Mucosa of descending colon (tissue), 3 donors: ENCODE measurements around the gene KIZ. TPM values are rescaled to one million over a fixed set of nuclear protein-coding genes. Genes with fewer than 3 reads are reported as not detected.

Experiments used
- ATAC-seq: fragments of 200-7000 bp; cut with Tn5 transposase; one replicate; pipeline ENCODE4 v1.9.1; 2020; ENCODE audit warnings: mild to moderate bottlenecking, moderate library complexity
- DNase-seq, 3 donors: peaks; one replicate each; pipeline ENCODE4 v3.0.0-alpha.2; 2020
- H3K36me3 ChIP-seq: fragments of 200-600 bp; one replicate; pipeline ENCODE4 v1.8.0; 2021; ENCODE audit warnings: low read depth, mild to moderate bottlenecking
- H3K4me1 ChIP-seq: fragments of 200-600 bp; one replicate; pipeline ENCODE4 v1.8.0; 2021; ENCODE audit warnings: low read depth, mild to moderate bottlenecking
- H3K4me3 ChIP-seq: fragments of 200-600 bp; one replicate; pipeline ENCODE4 v1.8.0; 2021; ENCODE audit warnings: mild to moderate bottlenecking
- H3K9me3 ChIP-seq: fragments of 200-600 bp; one replicate; pipeline ENCODE4 v1.8.0; 2021; ENCODE audit warnings: mild to moderate bottlenecking
- CTCF ChIP-seq: fragments of 200-600 bp; IDR thresholded peaks from one replicate; pipeline ENCODE4 v1.8.0; 2022; ENCODE audit warnings: antibody characterized with exemption, mild to moderate bottlenecking
- intact Hi-C, 2 donors: fragments of 100-400 bp; cut with DNase I in 1 of 2; cut with micrococcal nuclease in 1 of 2; formaldehyde crosslinking; loops; one replicate each; pipeline versions ENCODE4 v1.11.0 to v1.11.1; 2022; cut with DNase I, micrococcal nuclease
- total RNA-seq, 3 donors: library from RNA; stranded (reverse); fragmentation: NEBNext Ultra II Directional in 2 of 3; extraction: Animal tissue kit (Norgen Biotek cat#: 25700) in 2 of 3; gene quantifications; one replicate each; pipeline versions ENCODE4 v1.2.1 to v1.2.4, GENCODE V29; 2021 to 2023
- donor health status: DM: no; HTN: no; CAD: no; lungs with moderate emphysema.
- donor health status: DM: no; HTN: no; CAD: no.
- donor health status: DM: no; HTN: yes; CAD: no.

Gene KIZ
- total RNA-seq, 3 donors from 2014 or later = 9.4 to 114 (median 14.2) TPM

DNA sequence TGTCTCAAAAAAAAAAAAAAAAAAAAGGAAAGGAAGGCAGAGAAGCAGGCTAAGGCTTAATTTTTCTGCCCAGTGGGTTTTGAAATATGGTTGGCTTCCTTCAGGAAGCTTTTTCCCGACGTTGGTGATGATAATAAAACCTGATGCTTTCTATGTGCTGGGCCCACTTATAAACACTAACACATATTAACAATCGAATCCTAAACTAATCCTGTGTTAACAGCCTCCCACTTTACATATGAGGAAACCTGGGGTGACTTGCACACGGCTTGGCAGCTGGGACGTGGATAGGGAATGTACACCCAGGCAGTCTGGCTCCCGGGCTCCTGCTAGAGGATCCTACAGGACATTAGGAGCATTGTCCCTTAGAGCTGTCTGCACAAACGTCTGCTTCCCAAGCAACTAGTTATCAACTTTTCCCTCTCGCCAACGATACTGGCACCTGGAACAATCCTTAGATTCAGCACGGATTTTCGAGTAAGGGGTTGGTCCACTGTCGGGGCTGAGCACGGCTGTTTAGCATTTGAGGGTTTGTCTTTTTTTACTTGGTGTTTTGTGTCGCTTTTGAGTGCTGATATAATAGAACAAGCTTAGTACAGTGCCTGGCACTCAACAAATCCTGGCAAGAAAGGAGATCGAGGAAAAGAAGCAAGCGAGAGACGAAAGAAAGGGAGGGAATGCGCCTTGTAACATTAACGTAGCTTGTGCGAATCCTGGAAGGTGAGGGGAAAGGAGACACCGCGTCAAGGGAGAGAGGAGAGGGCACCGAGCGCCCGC lies 622 bp upstream of the KIZ start:
- H3K4me3 ChIP-seq = peak overlapping the region; percentile 67
- H3K36me3 ChIP-seq = no peaks in the 10 kb centered on the region
- peaks cover 3% of the 10 kb centered on the region for H3K4me1 ChIP-seq
- intact Hi-C loops = no loop called here
- DNase-seq (peak; percentile 63 to 67 (median 63)), ATAC-seq (peak; percentile 72)
- no peak for TF ChIP-seq CTCF
- H3K9me3 ChIP-seq = no peaks in the 10 kb centered on the region

GRCh38 chr20:21126581-21126870 lies 644 bp downstream of the KIZ start:
- no peak for ATAC-seq

GRCh38 chr20:21127201-21127981 lies 1.5 kb downstream of the KIZ start:
- no peak overlapping the region for H3K4me3 ChIP-seq
- no peaks in the 10 kb centered on the region for H3K36me3 ChIP-seq
- TF ChIP-seq CTCF = no peak
- ATAC-seq = no peak
- no peaks in the 10 kb centered on the region for H3K9me3 ChIP-seq
- peaks cover 3% of the 10 kb centered on the region for H3K4me1 ChIP-seq
- no peak for DNase-seq
- intact Hi-C loops = no loop called here

More at GRCh38 chr20:21126581-21126870, 644 bp downstream of the KIZ start:
- Histone ChIP-seq H3K36me3 (no peaks in the 10 kb centered on the region), H3K9me3 (no peaks in the 10 kb centered on the region), H3K4me1 (peaks cover 3% of the 10 kb centered on the region), H3K4me3 (peak overlapping the region; percentile 67)
- intact Hi-C loops = no loop called here
- TF ChIP-seq CTCF = no peak
- DNase-seq = no peak

- TF ChIP-seq CTCF = no peak
- H3K9me3 ChIP-seq = no peaks in the 10 kb centered on the region
- H3K4me3 ChIP-seq = no peak overlapping the region
- DNase-seq = no peak
- H3K36me3 ChIP-seq = no peaks in the 10 kb centered on the region
- intact Hi-C loops = no loop called here
- no peak for ATAC-seq
- H3K4me1 ChIP-seq = peaks cover 3% of the 10 kb centered on the region
These were observed 4.0 kb downstream of the KIZ start for GRCh38 chr20:21129861-21130260.

DNA sequence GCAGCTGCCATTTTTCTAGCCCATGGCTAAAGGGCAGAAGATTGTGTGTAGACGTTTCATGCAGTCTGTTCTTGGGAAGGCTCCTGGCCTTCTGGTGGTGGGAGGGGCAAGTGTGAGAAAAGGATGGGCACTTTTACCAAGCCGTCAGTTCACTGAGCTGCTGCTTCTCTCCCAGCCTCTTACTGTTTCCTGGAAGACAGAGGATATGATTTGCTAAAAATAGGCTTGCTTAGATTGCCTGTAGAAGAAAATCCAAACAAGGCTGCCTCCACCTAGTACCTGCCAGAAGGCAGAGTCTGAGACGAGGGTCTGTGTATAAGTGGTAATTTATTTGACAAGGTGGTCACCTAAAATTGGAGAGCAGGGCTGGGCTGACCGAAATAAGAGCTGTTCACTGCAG lies 7.5 kb downstream of the KIZ start:
- Histone ChIP-seq H3K36me3 (no peaks in the 10 kb centered on the region), H3K4me3 (no peak overlapping the region), H3K9me3 (no peaks in the 10 kb centered on the region), H3K4me1 (no peaks in the 10 kb centered on the region)
- TF ChIP-seq CTCF = no peak
- no peak for DNase-seq
- intact Hi-C loops = no loop called here
- no peak for ATAC-seq
